AG10803 (cell line): ENCODE data around the gene CCDC148.

ENCODE experiments used
- DNase-seq: peaks from one replicate; pipeline ENCODE4 v3.0.0; 2010; ENCODE audit warnings: low read depth
- H3K4me3 ChIP-seq: 2 replicates; pipeline ENCODE4 v1.5.1; 2011; ENCODE audit warnings: mild to moderate bottlenecking, low read length, control low read depth
- CTCF ChIP-seq: conservative IDR thresholded peaks from 2 replicates; pipeline ENCODE4 v1.5.1; 2011; ENCODE audit warnings: mild to moderate bottlenecking, low read length, control low read depth, inconsistent platforms

The CCDC148 gene

GRCh38 chr2:158395166-158395565 is 61.4 kb downstream of the CCDC148 start:
- no peak for TF ChIP-seq CTCF

GRCh38 chr2:158394453-158394852 is 62.1 kb downstream of the CCDC148 start:
- TF ChIP-seq CTCF, result no peak
- DNase-seq, result peak; percentile 62

More at GRCh38 chr2:158395166-158395565, 61.4 kb downstream of the CCDC148 start:
- H3K4me3 ChIP-seq, result no peak overlapping the region
- peak; percentile 20 for DNase-seq

GRCh38 chr2:158393886-158394285 is 62.7 kb downstream of the CCDC148 start:
- TF ChIP-seq CTCF, result no peak

More at GRCh38 chr2:158394453-158394852, 62.1 kb downstream of the CCDC148 start:
- no peak overlapping the region for H3K4me3 ChIP-seq

GRCh38 chr2:158392687-158393086 is 63.9 kb downstream of the CCDC148 start:
- no peak for DNase-seq
- H3K4me3 ChIP-seq, result no peak overlapping the region
- no peak for TF ChIP-seq CTCF

More at GRCh38 chr2:158393886-158394285, 62.7 kb downstream of the CCDC148 start:
- no peak overlapping the region for H3K4me3 ChIP-seq
- DNase-seq, result no peak

GRCh38 chr2:158391876-158392275 is 64.7 kb downstream of the CCDC148 start:
- TF ChIP-seq CTCF, result no peak
- no peak for DNase-seq
- H3K4me3 ChIP-seq, result no peak overlapping the region

- no peak overlapping the region for H3K4me3 ChIP-seq
- no peak for TF ChIP-seq CTCF
- no peak for DNase-seq
Measured at GRCh38 chr2:158391361-158391760, 65.2 kb downstream of the CCDC148 start.

GRCh38 chr2:158388159-158388558 is 68.4 kb downstream of the CCDC148 start:
- H3K4me3 ChIP-seq, result no peak overlapping the region
- no peak for TF ChIP-seq CTCF
- DNase-seq, result no peak
